ENCODE results near the gene ATP6V0D1.

The ATP6V0D1 gene

DNA sequence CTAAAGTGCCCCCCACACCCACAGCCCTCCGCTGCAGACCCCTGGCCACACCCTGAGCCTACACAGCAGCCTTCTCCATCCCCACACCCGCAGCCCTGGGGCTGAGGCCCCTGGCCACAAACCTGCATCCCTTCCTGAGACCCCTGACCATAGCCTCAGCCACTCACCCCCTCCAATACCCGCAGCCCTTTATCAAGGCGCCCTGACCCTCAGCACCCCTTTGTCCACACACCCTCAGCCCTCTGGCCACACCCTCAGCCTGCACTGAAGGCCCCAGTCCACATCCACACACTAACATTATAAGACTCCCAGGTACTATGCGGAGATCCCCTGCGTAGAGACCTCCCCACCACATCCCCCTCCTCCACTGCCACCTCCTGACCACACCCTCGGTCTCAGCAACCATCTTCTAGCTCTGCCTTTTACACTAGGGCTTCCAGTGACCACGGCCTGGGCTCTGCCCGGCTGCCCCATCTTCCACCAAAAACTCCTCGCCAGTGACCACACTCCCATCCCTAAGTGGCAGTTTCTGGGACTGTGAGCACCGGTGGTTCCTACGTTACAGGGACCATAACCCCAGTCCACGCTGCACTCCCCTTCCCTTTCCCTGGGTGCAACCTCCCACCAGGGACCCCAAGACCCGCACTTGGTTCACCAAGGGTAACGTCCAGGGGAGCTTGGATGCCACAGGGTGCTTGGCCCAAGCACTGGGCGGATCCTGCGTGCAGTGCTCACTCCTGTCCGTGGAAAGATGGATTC is 88.5 kb downstream of the ATP6V0D1 start:
- no peak for DNase-seq (ENCODE audit: low spot score)

DNA sequence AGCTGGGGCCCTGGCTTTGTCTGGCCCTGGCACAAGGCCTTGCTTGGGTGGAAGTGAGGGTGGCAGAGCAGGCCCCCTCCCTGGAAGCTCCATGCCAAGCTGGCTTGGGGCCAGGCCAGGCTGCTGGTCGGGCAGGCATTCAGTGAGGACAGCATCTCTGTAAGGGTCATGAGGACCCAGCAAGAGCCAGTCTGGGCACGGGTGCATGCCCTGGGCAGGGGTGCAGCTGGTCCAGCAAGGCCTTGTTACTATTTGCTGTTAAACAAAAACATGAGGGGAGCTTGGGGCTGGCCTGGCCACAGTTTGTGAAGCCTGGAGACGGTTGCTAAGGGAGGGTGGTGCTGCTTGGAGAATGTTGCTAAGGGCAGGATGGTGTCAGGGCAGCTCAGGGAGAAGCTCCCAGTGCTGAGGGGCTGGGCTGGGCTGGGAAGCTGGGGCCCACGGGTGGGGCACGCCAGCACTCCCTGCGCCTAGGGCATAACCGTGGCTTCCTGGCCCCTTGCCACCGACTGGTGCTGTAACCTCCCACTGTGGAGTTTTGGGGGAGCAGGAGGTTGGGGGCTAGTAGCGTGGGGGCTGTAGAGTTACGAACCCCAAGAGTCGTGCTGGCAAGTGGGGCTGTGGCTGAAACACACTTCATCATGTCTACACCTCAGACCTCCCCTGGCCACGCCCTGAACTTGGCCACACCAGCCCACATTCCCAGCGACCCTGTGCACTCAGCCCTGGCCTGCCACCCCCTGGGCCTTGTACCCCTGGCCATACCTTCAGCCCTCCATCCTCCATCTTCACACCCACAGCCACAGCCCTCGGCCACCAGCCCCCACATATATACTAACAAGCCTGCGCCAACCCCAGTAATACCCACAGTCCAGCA is 89.3 kb downstream of the ATP6V0D1 start:
- DNase-seq (ENCODE audit: low spot score): no peak

DNA sequence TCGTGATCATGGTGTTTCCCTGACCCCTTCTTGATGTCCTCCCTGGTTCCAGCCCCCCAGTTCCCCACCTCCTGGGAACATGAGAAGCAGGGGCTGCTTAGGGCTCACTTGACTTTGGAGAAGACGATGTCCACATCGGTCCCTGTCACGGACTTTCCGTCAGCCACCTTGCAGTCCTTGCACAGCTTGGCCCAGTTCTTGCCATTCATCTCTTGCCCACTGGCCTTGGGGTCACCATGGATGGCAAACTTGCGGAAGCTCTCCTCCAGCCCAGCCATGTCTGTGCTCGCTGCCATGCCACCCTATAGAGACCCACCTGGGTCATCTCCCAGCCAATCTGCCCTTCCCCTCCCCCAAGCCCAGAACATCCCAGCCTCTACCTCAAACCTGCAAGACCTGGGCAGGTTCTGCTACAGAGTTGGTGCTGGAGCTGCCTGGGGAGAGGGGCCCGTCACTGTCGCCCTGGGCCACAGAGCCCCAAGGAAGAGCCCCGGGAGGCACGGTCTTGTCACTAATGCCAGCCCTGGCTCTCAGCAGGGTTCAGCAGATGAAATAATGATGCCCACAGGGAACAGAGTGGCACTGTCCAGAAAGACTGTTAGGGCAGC is 90.0 kb downstream of the ATP6V0D1 start:
- no peak for DNase-seq (ENCODE audit: low spot score)

DNA sequence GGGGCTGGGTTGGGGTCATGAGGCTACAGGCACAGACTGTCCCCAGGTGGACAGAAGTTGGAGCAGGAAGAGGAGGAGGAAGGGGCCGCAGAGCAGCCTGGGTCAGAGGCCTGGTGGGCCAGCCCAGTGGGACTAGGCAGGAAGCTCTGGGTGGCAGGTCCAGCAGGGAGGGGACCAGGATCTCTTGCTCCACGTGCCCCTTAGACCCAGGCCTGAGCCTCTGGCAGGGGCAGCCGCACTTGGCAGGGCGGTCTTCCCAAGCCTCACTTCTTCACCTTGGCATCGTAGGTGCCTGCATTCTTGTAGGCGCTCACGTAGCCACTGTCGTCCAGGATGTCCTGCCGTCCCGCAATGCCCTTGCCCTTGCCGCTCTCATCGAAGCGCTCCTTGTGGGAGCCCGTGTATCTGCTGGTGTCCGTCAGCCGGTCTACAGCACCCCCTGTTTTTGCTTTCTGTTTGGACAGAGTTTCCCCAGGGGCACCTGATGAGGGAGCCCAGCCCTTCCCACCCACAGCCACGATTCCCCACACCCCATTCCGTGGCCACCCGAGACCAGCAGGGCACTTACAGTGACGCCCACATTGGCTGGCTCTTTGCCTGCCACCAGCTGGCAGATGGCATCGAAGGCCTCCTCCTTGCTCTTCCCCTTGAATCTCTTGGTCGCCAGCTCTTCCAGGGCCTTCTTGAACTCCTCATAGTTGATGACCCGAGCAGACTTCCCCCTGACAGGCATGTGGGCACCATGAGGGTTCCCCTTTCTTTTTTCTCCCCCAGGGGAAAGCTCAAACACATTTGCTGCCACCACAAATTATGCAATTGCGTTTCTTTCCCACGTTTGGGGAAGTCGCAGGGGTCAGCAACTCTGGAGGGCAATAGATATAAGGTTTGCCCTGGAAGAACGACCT is 90.8 kb downstream of the ATP6V0D1 start:
- DNase-seq (ENCODE audit: low spot score): no peak

DNA sequence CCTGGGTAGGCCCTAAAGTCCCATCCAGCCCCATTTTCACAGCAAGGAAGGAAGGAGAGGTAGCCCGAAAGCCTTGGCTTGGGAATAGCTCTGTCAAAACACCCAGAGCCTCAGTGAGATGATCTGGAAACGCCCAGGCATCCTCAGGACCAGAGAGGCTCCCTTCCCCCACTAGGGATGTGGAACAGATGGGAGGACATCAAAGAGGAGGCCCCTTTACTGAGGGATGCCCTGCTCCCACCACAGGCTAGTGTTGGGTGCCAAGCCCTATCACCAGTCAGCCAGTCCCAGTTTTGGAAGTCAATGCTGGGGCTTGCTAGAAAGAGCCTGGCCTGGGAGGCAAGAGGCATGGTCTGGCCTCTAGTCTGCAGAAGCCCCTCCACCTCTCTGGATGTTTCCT is 92.4 kb downstream of the ATP6V0D1 start:
- DNase-seq (ENCODE audit: low spot score): no peak

DNA sequence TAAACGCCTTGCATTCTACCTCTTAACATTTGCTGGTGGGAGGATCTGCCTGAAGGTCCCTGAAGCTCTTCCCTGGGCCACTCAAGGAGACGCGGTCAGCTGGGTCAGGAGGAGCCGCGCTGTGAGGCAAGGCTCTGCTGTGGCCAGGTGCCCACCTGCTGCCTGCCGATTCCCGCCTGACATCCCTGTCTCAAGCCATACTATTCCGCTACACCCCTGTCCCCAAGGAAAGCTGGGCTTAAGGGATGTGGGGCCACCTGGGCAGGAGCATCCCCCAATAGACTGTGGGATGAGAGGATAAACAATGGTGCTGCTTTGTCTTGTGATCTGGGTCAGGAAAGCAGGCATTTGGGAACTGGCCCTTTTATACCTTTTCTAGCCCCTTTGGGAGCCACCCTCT is 92.8 kb downstream of the ATP6V0D1 start:
- DNase-seq (ENCODE audit: low spot score): no peak

Measured in HuH-7.5 (cell line).